Measurements from ENCODE around the gene FGD6. TPM values are rescaled to one million over a fixed set of nuclear protein-coding genes. Genes with fewer than 3 reads are reported as not detected.
"Not testable (repeated sequence)": the region's sequence is repeated elsewhere in the genome, so short reads cannot be mapped to it uniquely, and the experiment has no call there.

FGD6 gene
- total RNA-seq, 1 donor from 2014 or later: 5.7 TPM

DNA sequence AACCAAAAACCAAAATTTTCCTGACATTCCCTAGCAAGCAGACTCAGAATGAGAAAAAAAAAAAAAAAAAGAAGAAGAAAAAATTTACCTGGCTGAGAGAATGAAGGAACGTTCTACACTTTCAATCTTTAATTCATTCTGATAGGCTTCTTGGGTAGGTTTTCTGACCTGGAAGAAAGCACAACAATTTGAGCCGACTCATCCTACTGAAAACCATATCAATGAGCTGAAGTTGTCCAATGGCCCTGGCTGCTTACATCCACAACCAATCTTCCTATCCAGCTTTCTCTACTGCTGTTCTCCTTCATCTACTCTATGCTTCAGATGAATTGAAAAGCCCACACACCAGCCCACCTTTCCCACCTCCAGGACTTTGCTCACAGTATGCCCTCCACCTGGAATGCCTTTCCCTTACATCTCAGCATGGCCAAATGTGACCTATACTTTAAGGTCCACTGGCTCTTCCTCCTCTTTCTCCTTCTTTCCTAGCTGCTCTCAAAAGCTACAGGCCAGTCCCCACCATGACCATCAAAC, 112.3 kb downstream of the FGD6 start:
- H3K4me3 ChIP-seq (ENCODE audit: low read length in 3 of 3): no peak overlapping the region
- H3K27me3 ChIP-seq (ENCODE audit: control insufficient read depth in 3 of 3, insufficient read depth in 3 of 3, low read length in 3 of 3): no peaks in the 10 kb centered on the region
- no peak overlapping the region for H3K27ac ChIP-seq (ENCODE audit: low read depth, low read length)
- no peaks in the 10 kb centered on the region for H3K36me3 ChIP-seq (ENCODE audit: control insufficient read depth in 3 of 3, insufficient read depth in 3 of 3, low read length in 3 of 3)
- H3K9me3 ChIP-seq (ENCODE audit: control insufficient read depth in 3 of 3, low read length in 3 of 3): no peaks in the 10 kb centered on the region
- no peak overlapping the region for H3K9ac ChIP-seq (ENCODE audit: low read depth in 1 of 3, low read length in 3 of 3)
- peaks cover 0 to 11% (median 3%) of the 10 kb centered on the region in 3 donors for H3K4me1 ChIP-seq (ENCODE audit: control insufficient read depth in 3 of 3, insufficient read depth in 3 of 3, low read length in 3 of 3)

DNA sequence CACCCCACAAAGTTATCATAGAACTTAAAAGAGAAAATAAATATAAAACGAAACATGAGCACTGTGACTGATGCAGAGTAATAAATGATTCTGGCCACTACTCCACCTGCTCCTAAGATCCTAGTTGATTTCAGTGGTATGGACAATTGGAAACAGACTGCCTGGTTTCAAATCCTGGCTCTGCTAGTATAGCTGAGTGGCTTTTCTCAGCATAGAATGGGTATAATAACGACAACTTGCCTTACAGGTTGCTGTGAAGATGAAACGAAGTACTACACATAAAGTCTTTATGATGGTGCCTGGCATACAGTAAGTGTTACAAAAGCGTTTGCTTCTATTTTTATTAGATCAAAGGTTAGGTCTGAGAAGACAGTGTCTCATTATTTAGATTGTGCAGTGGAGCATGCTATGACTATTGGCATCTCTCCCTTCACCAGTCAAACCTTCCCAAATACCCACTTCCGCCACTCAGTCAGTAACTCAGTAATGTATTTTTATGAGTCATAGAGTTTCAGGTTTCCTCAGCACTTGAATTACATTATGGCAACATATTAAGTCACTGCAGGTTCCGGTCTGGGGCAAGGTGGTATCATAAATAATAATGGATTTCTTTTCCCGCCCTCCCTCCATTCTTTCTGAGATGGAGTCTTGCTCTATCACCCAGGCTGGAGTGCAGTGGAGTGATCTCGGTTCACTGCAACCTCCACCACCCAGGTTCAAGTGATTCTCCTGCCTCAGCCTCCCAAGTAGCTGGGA, 114.2 kb downstream of the FGD6 start:
- H3K27ac ChIP-seq (ENCODE audit: low read depth, low read length): no peak overlapping the region
- peaks cover 0 to 3% (median 0%) of the 10 kb centered on the region in 3 donors for H3K36me3 ChIP-seq (ENCODE audit: control insufficient read depth in 3 of 3, insufficient read depth in 3 of 3, low read length in 3 of 3)
- H3K4me3 ChIP-seq (ENCODE audit: low read length in 3 of 3): no peak overlapping the region
- H3K27me3 ChIP-seq (ENCODE audit: control insufficient read depth in 3 of 3, insufficient read depth in 3 of 3, low read length in 3 of 3): no peaks in the 10 kb centered on the region
- H3K9ac ChIP-seq (ENCODE audit: low read depth in 1 of 3, low read length in 3 of 3): no peak overlapping the region
- H3K4me1 ChIP-seq (ENCODE audit: control insufficient read depth in 3 of 3, insufficient read depth in 3 of 3, low read length in 3 of 3): peaks cover 5 to 20% (median 9%) of the 10 kb centered on the region in 3 donors
- no peaks in the 10 kb centered on the region for H3K9me3 ChIP-seq (ENCODE audit: control insufficient read depth in 3 of 3, low read length in 3 of 3)

DNA sequence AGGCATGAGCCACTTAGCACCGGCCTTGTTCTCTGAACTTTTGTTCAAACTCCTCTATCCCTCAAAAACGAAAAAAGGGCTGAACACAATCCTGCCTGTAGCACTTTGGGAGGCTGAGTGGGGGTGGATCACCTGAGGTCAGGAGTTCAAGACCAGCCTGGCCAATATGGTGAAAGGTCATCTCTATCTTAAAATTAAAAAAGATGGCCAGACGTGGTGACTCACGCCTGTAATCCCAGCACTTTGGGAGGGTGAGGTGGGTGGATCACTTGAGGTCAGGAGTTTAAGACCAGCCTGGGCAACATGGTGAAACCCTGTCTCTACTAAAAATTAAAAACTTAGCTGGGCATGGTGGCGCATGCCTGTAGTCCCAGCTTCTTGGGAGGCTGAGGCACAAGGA, 115.3 kb downstream of the FGD6 start:
- not testable (repeated sequence) for H3K36me3 ChIP-seq (ENCODE audit: control insufficient read depth in 3 of 3, insufficient read depth in 3 of 3, low read length in 3 of 3); H3K9me3 ChIP-seq (ENCODE audit: control insufficient read depth in 3 of 3, low read length in 3 of 3); H3K27me3 ChIP-seq (ENCODE audit: control insufficient read depth in 3 of 3, insufficient read depth in 3 of 3, low read length in 3 of 3); H3K4me3 ChIP-seq (ENCODE audit: low read length in 3 of 3); H3K27ac ChIP-seq (ENCODE audit: low read depth, low read length); H3K9ac ChIP-seq (ENCODE audit: low read depth in 1 of 3, low read length in 3 of 3)
- peaks cover 11 to 27% (median 13%) of the 10 kb centered on the region in 3 donors for H3K4me1 ChIP-seq (ENCODE audit: control insufficient read depth in 3 of 3, insufficient read depth in 3 of 3, low read length in 3 of 3)

GRCh38 chr12:95100264-95101190, 116.7 kb downstream of the FGD6 start:
- peaks cover 16 to 33% (median 19%) of the 10 kb centered on the region in 3 donors for H3K4me1 ChIP-seq (ENCODE audit: control insufficient read depth in 3 of 3, insufficient read depth in 3 of 3, low read length in 3 of 3)
- H3K9me3 ChIP-seq (ENCODE audit: control insufficient read depth in 3 of 3, low read length in 3 of 3): no peaks in the 10 kb centered on the region
- H3K4me3 ChIP-seq (ENCODE audit: low read length in 3 of 3): no peak overlapping the region
- no peak overlapping the region for H3K27ac ChIP-seq (ENCODE audit: low read depth, low read length)
- no peak overlapping the region for H3K9ac ChIP-seq (ENCODE audit: low read depth in 1 of 3, low read length in 3 of 3)
- H3K27me3 ChIP-seq (ENCODE audit: control insufficient read depth in 3 of 3, insufficient read depth in 3 of 3, low read length in 3 of 3): no peaks in the 10 kb centered on the region
- H3K36me3 ChIP-seq (ENCODE audit: control insufficient read depth in 3 of 3, insufficient read depth in 3 of 3, low read length in 3 of 3): peaks cover 0 to 3% (median 0%) of the 10 kb centered on the region in 3 donors

DNA sequence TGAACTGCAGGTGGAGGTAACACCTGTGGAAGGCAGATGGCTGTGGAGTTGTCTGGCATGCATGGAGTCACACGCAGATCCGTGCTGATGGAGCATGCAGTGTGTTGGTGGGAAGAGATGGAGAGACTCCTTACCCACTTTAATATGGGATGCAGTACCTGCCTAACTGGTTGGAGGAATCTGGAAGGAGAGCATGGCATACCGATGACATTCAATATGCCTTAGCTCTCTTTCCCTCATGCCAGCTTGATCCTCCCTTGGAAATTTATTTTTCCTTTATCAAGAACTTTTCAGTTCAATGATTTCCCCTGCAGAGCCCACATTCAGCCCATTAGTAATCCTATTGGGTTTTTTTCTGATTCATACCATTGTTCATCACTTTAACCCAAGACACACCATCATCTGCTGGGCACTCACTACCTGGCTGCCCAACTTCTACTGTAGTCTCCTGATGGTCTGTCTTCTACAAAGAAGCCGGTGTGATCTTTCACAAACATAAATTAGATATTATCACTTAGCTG, 117.9 kb downstream of the FGD6 start:
- H3K36me3 ChIP-seq (ENCODE audit: control insufficient read depth in 3 of 3, insufficient read depth in 3 of 3, low read length in 3 of 3): peaks cover 0 to 3% (median 0%) of the 10 kb centered on the region in 3 donors
- no peak overlapping the region for H3K9ac ChIP-seq (ENCODE audit: low read depth in 1 of 3, low read length in 3 of 3)
- H3K4me1 ChIP-seq (ENCODE audit: control insufficient read depth in 3 of 3, insufficient read depth in 3 of 3, low read length in 3 of 3): peaks cover 16 to 33% (median 19%) of the 10 kb centered on the region in 3 donors
- H3K4me3 ChIP-seq (ENCODE audit: low read length in 3 of 3): no peak overlapping the region
- no peaks in the 10 kb centered on the region for H3K9me3 ChIP-seq (ENCODE audit: control insufficient read depth in 3 of 3, low read length in 3 of 3)
- H3K27me3 ChIP-seq (ENCODE audit: control insufficient read depth in 3 of 3, insufficient read depth in 3 of 3, low read length in 3 of 3): no peaks in the 10 kb centered on the region
- no peak overlapping the region for H3K27ac ChIP-seq (ENCODE audit: low read depth, low read length)

DNA sequence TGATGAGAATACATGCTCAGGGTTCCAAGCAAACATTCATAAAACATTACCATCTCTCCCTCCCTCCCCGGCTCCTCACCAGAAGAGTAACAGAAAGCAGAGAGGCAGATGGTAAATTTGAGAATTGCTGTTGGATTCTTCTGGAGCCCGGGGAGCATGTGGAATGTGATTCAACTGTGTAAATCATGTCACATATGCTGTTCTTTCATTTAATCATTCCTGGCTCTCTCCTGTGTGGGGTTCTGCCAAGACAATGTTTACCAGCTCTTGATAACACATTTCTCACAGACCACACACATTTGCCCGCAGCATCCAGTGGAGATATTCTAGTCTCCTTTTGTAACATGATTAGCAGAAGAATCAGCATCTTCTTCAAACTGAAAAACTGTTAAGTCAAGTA, 120.4 kb downstream of the FGD6 start:
- peak overlapping the region; percentile 26 for H3K27ac ChIP-seq (ENCODE audit: low read depth, low read length)
- H3K9ac ChIP-seq (ENCODE audit: low read depth in 1 of 3, low read length in 3 of 3): peak overlapping the region in 1 of 3 donors; percentile 1
- H3K9me3 ChIP-seq (ENCODE audit: control insufficient read depth in 3 of 3, low read length in 3 of 3): no peaks in the 10 kb centered on the region

DNA sequence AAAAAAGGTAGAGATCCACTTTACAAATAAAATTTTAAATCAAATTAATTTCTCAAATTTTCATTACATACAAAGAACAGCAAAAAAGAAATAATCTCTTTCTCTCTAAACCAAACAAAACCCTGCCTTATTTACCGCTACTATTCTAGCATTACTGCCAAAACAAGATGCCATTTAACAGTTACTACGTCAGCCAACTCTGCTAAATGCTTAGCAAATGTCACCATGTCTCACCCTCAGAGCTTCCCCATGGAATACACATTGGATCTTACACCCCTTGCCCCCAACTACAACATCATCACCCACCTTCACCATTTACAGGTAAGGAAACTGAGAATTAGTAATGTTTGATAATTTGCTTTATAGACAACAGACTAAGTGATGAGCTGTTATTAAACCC, 120.9 kb downstream of the FGD6 start:
- Histone ChIP-seq H3K27ac (ENCODE audit: low read depth, low read length) (peak overlapping the region; percentile 26), H3K9ac (ENCODE audit: low read depth in 1 of 3, low read length in 3 of 3) (peak overlapping the region in 1 of 3 donors; percentile 1), H3K4me1 (ENCODE audit: control insufficient read depth in 3 of 3, insufficient read depth in 3 of 3, low read length in 3 of 3) (peaks cover 16 to 27% (median 17%) of the 10 kb centered on the region in 3 donors), H3K9me3 (ENCODE audit: control insufficient read depth in 3 of 3, low read length in 3 of 3) (no peaks in the 10 kb centered on the region), H3K27me3 (ENCODE audit: control insufficient read depth in 3 of 3, insufficient read depth in 3 of 3, low read length in 3 of 3) (no peaks in the 10 kb centered on the region), H3K4me3 (ENCODE audit: low read length in 3 of 3) (no peak overlapping the region), H3K36me3 (ENCODE audit: control insufficient read depth in 3 of 3, insufficient read depth in 3 of 3, low read length in 3 of 3) (peaks cover 0 to 13% (median 5%) of the 10 kb centered on the region in 3 donors)

More for the DNA sequence above, 120.4 kb downstream of the FGD6 start:
- Histone ChIP-seq H3K36me3 (ENCODE audit: control insufficient read depth in 3 of 3, insufficient read depth in 3 of 3, low read length in 3 of 3) (peaks cover 0 to 11% (median 4%) of the 10 kb centered on the region in 3 donors), H3K4me1 (ENCODE audit: control insufficient read depth in 3 of 3, insufficient read depth in 3 of 3, low read length in 3 of 3) (peaks cover 16 to 27% (median 17%) of the 10 kb centered on the region in 3 donors), H3K4me3 (ENCODE audit: low read length in 3 of 3) (no peak overlapping the region), H3K27me3 (ENCODE audit: control insufficient read depth in 3 of 3, insufficient read depth in 3 of 3, low read length in 3 of 3) (no peaks in the 10 kb centered on the region)

DNA sequence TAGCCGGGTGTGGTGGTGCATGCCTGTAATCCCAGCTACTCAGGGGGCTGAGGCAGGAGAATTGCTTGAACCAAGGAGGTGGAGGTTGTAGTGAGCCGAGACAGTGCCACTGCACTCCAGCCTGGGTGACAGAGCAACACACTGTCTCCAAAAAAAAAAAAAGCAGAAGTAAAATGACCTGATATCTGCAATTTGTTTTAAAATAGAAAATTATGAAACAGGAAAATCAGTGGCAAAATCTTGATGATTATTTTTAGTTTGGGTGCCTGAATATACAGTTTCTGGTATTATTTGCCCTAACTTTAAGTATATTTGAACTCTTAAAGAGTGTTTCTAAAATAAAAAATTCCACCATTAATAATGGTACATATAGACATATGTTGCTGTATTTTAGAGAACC, 121.4 kb downstream of the FGD6 start:
- Histone ChIP-seq H3K36me3 (ENCODE audit: control insufficient read depth in 3 of 3, insufficient read depth in 3 of 3, low read length in 3 of 3) (peaks cover 0 to 13% (median 5%) of the 10 kb centered on the region in 3 donors), H3K4me1 (ENCODE audit: control insufficient read depth in 3 of 3, insufficient read depth in 3 of 3, low read length in 3 of 3) (peaks cover 16 to 27% (median 17%) of the 10 kb centered on the region in 3 donors)
- H3K9me3 ChIP-seq (ENCODE audit: control insufficient read depth in 3 of 3, low read length in 3 of 3); H3K27ac ChIP-seq (ENCODE audit: low read depth, low read length); H3K9ac ChIP-seq (ENCODE audit: low read depth in 1 of 3, low read length in 3 of 3); H3K4me3 ChIP-seq (ENCODE audit: low read length in 3 of 3); H3K27me3 ChIP-seq (ENCODE audit: control insufficient read depth in 3 of 3, insufficient read depth in 3 of 3, low read length in 3 of 3): not testable (repeated sequence)

- no peaks in the 10 kb centered on the region for H3K27me3 ChIP-seq (ENCODE audit: control insufficient read depth in 3 of 3, insufficient read depth in 3 of 3, low read length in 3 of 3)
- peaks cover 0 to 10% (median 5%) of the 10 kb centered on the region in 3 donors for H3K36me3 ChIP-seq (ENCODE audit: control insufficient read depth in 3 of 3, insufficient read depth in 3 of 3, low read length in 3 of 3)
- H3K4me1 ChIP-seq (ENCODE audit: control insufficient read depth in 3 of 3, insufficient read depth in 3 of 3, low read length in 3 of 3): no peaks in the 10 kb centered on the region
- no peak overlapping the region for H3K9ac ChIP-seq (ENCODE audit: low read depth in 1 of 3, low read length in 3 of 3)
- no peak overlapping the region for H3K4me3 ChIP-seq (ENCODE audit: low read length in 3 of 3)
- H3K27ac ChIP-seq (ENCODE audit: low read depth, low read length): no peak overlapping the region
- H3K9me3 ChIP-seq (ENCODE audit: control insufficient read depth in 3 of 3, low read length in 3 of 3): no peaks in the 10 kb centered on the region
These were observed 127.8 kb downstream of the FGD6 start for GRCh38 chr12:95089462-95089861.

Data from skeletal muscle tissue (tissue), 4 donors.